OCI-LY7 (cell line): ENCODE data around the gene METTL22. TPM values are rescaled to one million over a fixed set of nuclear protein-coding genes. Genes with fewer than 3 reads are reported as not detected.

Source experiments
- BruUV-seq: library from RNA; stranded (reverse); fragments of 400-500 nt; replicated peaks from 2 replicates; lab custom pipeline; 2021; lab: Mats Ljungman, UMichigan
- CTCF ChIA-PET: fragments of 300-600 bp; sonication (Branson Sonifier 250); formaldehyde crosslinking; loops from one replicate; lab custom pipeline; 2022; ENCODE audit warnings: antibody characterized with exemption; ENCODE audit not compliant: unreplicated experiment; lab: Charles Lee
- POLR2A ChIA-PET: fragments of 300-600 bp; sonication (Branson Sonifier 250); formaldehyde crosslinking; loops from one replicate; lab custom pipeline; 2022; ENCODE audit warnings: antibody characterized with exemption; lab: Charles Lee
- DNase-seq: peaks from one replicate; pipeline ENCODE4 v3.0.0-alpha.2; 2015; ENCODE audit warnings: low spot score
- H2AFZ ChIP-seq: fragments of 200-600 bp; sonication (generic), shearing (Covaris generic); 2 replicates; pipeline ENCODE4 v1.6.1; 2014; ENCODE audit warnings: mild to moderate bottlenecking, antibody characterized with exemption, low read length, moderate library complexity
- H3K27ac ChIP-seq: fragments of 200-600 bp; sonication (generic); 2 replicates; pipeline ENCODE4 v1.5.1; 2014; ENCODE audit warnings: mixed run types, low read depth, mild to moderate bottlenecking, moderate library complexity, low read length, inconsistent platforms; ENCODE audit not compliant: poor library complexity, severe bottlenecking
- H3K36me3 ChIP-seq: fragments of 200-600 bp; sonication (generic); 2 replicates; pipeline ENCODE4 v1.6.1; 2014; ENCODE audit warnings: mild to moderate bottlenecking, antibody characterized with exemption, low read length, moderate library complexity, mixed read lengths; ENCODE audit not compliant: insufficient read depth
- H3K4me1 ChIP-seq: fragments of 200-600 bp; sonication (generic); 2 replicates; pipeline ENCODE4 v1.5.1; 2014; ENCODE audit warnings: mild to moderate bottlenecking, low read length; ENCODE audit not compliant: insufficient read depth, poor library complexity, severe bottlenecking
- H3K4me2 ChIP-seq: fragments of 200-600 bp; sonication (generic); 2 replicates; pipeline ENCODE4 v1.6.1; 2014; ENCODE audit warnings: mild to moderate bottlenecking, low read length
- H3K4me3 ChIP-seq: fragments of 200-600 bp; sonication (generic); 2 replicates; pipeline ENCODE4 v1.5.1; 2014; ENCODE audit warnings: mild to moderate bottlenecking, low read depth, low read length; ENCODE audit not compliant: poor library complexity, severe bottlenecking
- H3K79me2 ChIP-seq: fragments of 200-600 bp; sonication (generic); 2 replicates; pipeline ENCODE4 v1.6.1; 2016; ENCODE audit warnings: low read depth, mild to moderate bottlenecking, low read length, moderate library complexity, mixed read lengths; ENCODE audit not compliant: insufficient read depth
- H3K9me2 ChIP-seq: fragments of 200-600 bp; sonication (generic); 2 replicates; pipeline ENCODE4 v1.6.1; 2016; ENCODE audit warnings: mild to moderate bottlenecking, low read length, mixed read lengths; ENCODE audit not compliant: insufficient read depth
- H3K9me3 ChIP-seq: fragments of 200-600 bp; sonication (generic); 2 replicates; pipeline ENCODE4 v1.6.1; 2014; ENCODE audit warnings: mild to moderate bottlenecking, mixed run types, low read length, mixed read lengths
- H4K20me1 ChIP-seq: fragments of 200-600 bp; sonication (generic); 2 replicates; pipeline ENCODE4 v1.6.1; 2014; ENCODE audit warnings: mild to moderate bottlenecking, antibody characterized with exemption, low read length, moderate library complexity, mixed read lengths; ENCODE audit not compliant: insufficient read depth
- EZH2phosphoT487 ChIP-seq: fragments of 200-600 bp; sonication (generic); IDR thresholded peaks from 2 replicates; pipeline ENCODE4 v1.6.1; 2018; ENCODE audit warnings: low read depth, borderline replicate concordance, mild to moderate bottlenecking, mixed run types, antibody characterized with exemption, low read length, moderate library complexity, mixed read lengths
- intact Hi-C: fragments of 100-400 bp; cut with micrococcal nuclease; formaldehyde crosslinking; loops from one replicate; pipeline ENCODE4 v1.10.0; 2022; ENCODE audit not compliant: unreplicated experiment
- total RNA-seq, 2 experiments: library from RNA; depleted of rRNA in 1 of 2; stranded (reverse); fragments of >200 nt in 1 of 2; shearing (Covaris generic) in 1 of 2; gene quantifications; 2 replicates each; pipeline ENCODE4 v1.2.3, GENCODE V29; 2014 to 2022
- TF ChIP-seq, protein P1 (sequence below): fragments of 200-600 bp; sonication (generic); conservative IDR thresholded peaks from 2 replicates; pipeline ENCODE4 v1.5.1; 2014; ENCODE audit warnings: mild to moderate bottlenecking, antibody characterized with exemption, low read length, moderate library complexity, mixed read lengths

METTL22 gene
- total RNA-seq, 2 experiments from 2014 or later: 22.4 to 55.0 TPM

DNA sequence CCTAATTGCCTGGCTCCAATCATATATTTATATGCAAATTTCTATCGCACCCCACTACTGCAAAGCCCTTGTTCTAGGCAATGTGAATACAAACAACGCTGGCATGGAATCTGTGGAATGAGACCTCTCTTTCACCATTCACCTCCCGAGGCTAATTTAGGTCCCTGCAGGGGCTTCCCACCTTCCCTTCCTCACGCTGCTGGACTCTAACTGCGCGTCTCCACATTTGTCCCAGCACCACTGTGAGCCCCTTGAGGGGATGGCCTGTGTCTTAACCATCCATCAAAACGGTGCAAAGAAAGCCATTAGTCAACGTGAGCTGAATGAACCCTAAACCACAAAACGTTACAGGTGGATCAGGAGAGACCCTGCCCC lies 32.8 kb upstream of the METTL22 start:
- no peaks in the 10 kb centered on the region for H3K9me2 ChIP-seq
- ChIA-PET POLR2A (no interaction called here), CTCF (no interaction called here)
- no peak overlapping the region for H3K27ac ChIP-seq
- H3K4me3 ChIP-seq: no peak overlapping the region
- DNase-seq: no peak
- H3K36me3 ChIP-seq: no peaks in the 10 kb centered on the region
- no peaks in the 10 kb centered on the region for H4K20me1 ChIP-seq
- no peak overlapping the region for H2AFZ ChIP-seq
- BruUV-seq: no TSS peak
- H3K79me2 ChIP-seq: no peaks in the 10 kb centered on the region
- no peaks in the 10 kb centered on the region for H3K9me3 ChIP-seq
- intact Hi-C loops: no loop called here
- no peaks in the 10 kb centered on the region for H3K4me1 ChIP-seq
- H3K4me2 ChIP-seq: no peak overlapping the region
- no peak for TF ChIP-seq EZH2phosphoT487
- TF ChIP-seq, protein P1, sequence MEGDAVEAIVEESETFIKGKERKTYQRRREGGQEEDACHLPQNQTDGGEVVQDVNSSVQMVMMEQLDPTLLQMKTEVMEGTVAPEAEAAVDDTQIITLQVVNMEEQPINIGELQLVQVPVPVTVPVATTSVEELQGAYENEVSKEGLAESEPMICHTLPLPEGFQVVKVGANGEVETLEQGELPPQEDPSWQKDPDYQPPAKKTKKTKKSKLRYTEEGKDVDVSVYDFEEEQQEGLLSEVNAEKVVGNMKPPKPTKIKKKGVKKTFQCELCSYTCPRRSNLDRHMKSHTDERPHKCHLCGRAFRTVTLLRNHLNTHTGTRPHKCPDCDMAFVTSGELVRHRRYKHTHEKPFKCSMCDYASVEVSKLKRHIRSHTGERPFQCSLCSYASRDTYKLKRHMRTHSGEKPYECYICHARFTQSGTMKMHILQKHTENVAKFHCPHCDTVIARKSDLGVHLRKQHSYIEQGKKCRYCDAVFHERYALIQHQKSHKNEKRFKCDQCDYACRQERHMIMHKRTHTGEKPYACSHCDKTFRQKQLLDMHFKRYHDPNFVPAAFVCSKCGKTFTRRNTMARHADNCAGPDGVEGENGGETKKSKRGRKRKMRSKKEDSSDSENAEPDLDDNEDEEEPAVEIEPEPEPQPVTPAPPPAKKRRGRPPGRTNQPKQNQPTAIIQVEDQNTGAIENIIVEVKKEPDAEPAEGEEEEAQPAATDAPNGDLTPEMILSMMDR: no peak

DNA sequence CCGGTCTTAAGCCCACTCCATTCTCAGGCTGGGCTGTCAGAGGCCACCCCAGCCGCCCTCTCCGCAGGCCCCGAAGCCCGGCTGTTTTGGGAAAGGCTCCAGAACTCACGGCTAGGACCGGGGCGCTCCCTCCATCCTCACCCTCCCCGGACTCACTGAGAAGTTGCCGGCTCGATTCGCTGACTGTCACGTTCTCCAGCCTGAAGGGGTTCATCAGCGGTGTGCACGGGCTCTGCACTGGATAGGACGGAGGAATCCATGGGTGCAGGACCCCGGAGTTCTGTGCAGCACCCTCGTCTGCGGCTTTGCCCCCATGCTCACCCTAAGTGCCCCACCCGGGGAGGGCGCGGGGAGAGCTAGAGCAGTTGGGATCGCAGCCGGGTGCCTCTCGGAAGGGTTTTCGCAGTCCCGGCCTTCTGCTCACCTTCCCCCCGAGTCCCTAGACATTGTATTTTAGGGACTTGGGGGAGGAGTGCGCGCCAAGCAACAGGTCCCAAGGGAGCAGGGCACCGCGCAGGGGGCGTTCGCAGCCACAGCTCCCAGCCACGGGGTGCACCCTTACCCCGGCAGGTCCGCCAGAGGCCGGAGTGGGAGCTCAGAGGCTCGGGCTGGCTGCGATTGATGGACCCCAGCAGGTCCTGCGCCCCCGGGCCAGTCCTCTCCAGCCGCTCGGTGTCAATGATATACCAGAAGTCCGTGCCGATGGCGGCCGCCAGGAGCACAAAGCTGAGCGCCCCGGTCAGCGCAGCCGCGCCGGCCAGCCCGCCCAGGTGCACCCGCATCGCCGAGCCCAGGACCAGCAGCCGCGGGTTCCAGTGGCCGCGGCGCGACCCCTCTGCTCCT lies 32.2 kb upstream of the METTL22 start:
- no TSS peak for BruUV-seq
- ChIA-PET CTCF (no interaction called here), POLR2A (no interaction called here)
- Histone ChIP-seq H3K9me3 (no peaks in the 10 kb centered on the region), H3K4me2 (no peak overlapping the region), H3K9me2 (no peaks in the 10 kb centered on the region), H4K20me1 (no peaks in the 10 kb centered on the region), H3K79me2 (no peaks in the 10 kb centered on the region), H2AFZ (no peak overlapping the region), H3K27ac (no peak overlapping the region), H3K4me1 (no peaks in the 10 kb centered on the region), H3K4me3 (no peak overlapping the region), H3K36me3 (no peaks in the 10 kb centered on the region)
- intact Hi-C loops: no loop called here
- TF ChIP-seq, protein P1: no peak
- TF ChIP-seq EZH2phosphoT487: no peak
- DNase-seq: no peak
